C4-2B (cell line): Measurements from ENCODE around the gene PSMD4.

Experiments
- H3K27ac ChIP-seq: fragments of 450-650 bp; 2 replicates; pipeline ENCODE4 v1.5.1; 2017
- ZFX ChIP-seq: fragments of 450-650 bp; IDR thresholded peaks from 2 replicates; pipeline ENCODE4 v1.6.1; 2017
- TF ChIP-seq, protein P1 (sequence below): fragments of 450-650 bp; conservative IDR thresholded peaks from 2 replicates; pipeline ENCODE4 v1.5.1; 2017; ENCODE audit warnings: mild to moderate bottlenecking

The PSMD4 gene

DNA sequence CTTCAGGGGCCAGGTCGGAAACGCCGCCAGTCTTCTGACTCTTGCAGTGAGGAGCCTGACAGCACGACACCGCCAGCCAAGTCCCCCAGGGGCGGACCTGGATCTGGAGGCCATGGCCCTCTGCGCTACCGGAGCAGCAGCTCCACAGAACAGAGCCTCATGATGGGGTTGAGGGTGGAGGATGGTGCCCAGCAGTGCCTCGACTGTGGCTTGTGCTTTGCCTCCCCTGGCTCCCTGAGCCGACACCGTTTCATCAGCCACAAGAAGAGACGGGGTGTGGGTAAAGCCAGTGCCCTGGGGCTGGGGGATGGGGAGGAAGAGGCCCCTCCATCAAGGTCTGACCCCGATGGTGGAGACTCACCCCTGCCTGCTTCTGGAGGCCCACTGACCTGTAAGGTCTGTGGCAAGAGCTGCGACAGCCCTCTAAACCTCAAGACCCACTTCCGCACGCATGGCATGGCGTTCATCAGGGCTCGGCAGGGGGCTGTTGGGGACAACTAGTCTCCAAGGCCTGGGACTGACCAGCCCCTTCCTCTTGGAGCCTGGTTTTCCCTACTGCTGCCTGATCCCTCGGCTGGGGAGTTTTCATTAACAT is 36.3 kb downstream of the PSMD4 start:
- TF ChIP-seq, protein P1, sequence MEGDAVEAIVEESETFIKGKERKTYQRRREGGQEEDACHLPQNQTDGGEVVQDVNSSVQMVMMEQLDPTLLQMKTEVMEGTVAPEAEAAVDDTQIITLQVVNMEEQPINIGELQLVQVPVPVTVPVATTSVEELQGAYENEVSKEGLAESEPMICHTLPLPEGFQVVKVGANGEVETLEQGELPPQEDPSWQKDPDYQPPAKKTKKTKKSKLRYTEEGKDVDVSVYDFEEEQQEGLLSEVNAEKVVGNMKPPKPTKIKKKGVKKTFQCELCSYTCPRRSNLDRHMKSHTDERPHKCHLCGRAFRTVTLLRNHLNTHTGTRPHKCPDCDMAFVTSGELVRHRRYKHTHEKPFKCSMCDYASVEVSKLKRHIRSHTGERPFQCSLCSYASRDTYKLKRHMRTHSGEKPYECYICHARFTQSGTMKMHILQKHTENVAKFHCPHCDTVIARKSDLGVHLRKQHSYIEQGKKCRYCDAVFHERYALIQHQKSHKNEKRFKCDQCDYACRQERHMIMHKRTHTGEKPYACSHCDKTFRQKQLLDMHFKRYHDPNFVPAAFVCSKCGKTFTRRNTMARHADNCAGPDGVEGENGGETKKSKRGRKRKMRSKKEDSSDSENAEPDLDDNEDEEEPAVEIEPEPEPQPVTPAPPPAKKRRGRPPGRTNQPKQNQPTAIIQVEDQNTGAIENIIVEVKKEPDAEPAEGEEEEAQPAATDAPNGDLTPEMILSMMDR: no peak
- TF ChIP-seq ZFX: no peak

DNA sequence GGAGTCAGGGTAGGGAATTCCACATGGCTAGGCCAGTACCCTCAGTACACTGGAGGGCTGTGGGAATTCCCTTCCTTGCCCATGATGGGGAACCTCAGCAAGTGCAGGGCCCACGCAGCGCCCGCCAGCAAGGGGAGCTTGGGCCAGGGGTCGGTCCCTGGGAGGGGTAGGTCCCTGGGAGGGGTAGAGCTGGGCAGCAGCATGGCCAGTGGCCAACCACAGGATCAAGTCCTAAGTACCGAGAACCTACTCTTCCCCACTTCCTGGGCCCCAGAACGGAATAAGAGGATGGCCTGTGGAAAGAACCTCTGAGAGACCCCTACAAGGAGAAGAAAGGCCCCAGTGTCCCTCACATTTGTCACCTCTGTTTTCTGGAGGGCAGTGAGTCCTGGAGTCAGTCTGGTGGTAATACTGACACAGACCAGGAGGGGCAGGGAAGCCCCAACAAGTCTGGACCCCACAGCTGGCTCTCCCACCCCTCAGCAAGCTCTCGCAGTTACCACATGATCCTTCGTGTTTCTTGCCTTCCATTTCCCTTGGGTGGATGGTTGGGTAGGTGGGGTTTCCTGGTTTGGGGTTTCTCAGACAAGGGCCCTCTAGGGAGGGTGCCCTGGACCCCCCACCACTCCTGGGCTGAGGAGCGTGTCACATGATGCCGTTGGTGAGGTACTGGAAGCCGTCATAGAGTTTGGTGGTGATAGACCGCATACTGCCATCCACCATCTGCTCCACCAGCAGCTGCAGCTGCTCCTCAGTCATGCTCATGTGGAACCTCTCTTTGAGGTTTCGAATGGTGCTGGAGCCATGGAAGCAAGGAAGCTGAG is 37.9 kb downstream of the PSMD4 start:
- H3K27ac ChIP-seq: no peak overlapping the region
- TF ChIP-seq, protein P1: no peak
- no peak for TF ChIP-seq ZFX

More for the DNA sequence above, 36.3 kb downstream of the PSMD4 start:
- H3K27ac ChIP-seq: no peak overlapping the region

DNA sequence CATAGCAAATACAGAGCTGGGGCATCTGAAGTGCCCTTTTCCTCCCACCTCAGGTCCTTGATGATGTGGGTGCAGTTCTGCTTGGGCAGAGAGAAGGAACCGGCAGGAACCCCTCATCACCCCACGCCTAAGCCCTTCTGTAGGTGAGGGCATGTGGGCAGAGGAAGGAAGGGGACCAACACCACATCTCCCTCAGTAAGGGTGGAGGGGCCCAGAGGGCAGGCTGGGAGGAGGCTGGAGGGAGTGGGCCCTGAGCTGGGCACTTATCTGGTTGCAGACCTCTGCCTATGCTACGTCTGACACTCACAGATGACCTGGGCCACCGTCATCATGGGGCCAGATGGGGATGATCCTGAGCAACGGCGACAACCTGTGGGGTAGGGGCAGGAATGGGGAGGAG is 38.6 kb downstream of the PSMD4 start:
- H3K27ac ChIP-seq: no peak overlapping the region
- TF ChIP-seq, protein P1: no peak
- TF ChIP-seq ZFX: no peak

DNA sequence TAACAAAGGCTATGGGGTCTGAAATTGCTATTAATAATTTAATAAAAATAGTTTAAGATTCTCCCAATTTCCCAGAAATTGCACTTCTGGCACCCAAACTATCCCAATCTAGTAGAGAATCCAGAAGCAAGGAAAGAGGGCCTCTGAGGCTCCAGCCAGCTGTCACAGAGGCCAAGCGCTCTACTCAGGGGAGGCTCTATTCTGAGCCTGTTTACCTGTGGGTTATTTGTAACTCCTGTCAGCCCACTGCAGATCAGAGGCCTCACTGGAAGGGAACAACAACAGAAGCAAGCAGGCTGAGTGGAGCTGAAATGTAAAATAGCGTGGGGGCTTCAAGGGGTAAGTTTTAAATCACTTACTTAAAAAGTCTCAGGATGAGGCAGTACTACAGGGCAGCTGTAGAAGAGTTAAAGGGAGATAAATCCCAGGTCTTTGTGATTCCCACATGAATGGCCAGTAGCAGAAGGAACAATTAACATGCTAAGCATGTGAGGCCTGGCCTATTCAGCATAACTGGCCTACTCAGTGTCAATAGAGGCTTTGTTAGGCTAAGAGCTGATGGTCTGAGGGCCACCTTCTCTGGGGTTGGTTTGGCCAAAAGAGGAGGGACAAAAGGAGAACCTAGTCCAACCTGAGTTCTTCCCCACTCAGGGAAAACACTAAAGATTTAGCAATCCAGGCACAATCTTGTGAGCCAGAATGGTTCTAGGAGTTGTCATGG is 40.4 kb downstream of the PSMD4 start:
- TF ChIP-seq, protein P1: no peak
- TF ChIP-seq ZFX: no peak
- H3K27ac ChIP-seq: no peak overlapping the region

DNA sequence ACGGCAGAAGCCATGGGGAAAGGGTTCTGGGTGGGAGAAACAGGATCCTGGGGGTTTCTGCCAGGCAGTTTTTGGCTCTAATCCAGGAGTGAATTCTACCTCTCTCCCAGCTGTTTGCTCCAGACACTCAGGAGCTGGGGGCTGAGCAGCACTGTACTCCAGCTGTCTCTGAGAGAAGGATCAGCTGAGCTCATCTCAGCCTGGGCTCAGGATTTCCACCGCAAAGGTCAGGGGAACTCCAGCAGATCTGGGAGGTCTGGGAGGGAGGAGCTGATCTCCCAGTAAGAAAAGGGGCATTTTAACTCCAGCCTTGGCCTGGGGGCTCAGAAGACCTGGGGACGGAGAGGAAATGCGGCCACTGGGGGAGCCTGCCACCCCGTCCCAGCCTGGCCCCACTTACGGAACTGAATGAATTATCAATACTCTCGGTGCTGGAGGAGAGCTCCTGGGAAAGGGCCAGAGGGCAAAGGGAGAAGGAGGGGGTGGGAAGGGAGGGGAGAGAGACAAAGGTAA is 55.3 kb downstream of the PSMD4 start:
- TF ChIP-seq, protein P1: no peak
- no peak for TF ChIP-seq ZFX
- H3K27ac ChIP-seq: no peak overlapping the region

DNA sequence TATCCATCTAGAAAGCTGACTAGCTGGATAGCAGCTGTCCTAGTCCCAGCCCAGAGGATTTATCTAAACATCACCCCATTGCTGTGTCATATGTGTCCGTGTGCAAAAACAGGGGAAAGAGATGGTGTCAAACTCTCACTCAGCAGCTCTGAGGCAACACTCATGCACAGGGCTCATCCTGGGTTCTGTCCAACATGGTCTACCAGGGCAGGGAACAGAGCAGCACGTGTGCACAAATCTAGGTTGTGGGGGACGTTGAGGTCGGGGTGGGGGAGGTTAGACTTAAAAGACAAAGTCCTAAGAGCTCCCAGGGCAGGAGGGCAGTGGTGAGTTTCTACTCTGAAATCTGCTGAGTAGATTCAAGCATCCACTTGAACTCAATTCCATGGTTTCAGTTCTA is 56.5 kb downstream of the PSMD4 start:
- H3K27ac ChIP-seq: no peak overlapping the region
- TF ChIP-seq, protein P1: no peak
- TF ChIP-seq ZFX: no peak
